Keratinocyte (primary cell): ENCODE results near the gene SPPL3. TPM values are rescaled to one million over a fixed set of nuclear protein-coding genes. Genes with fewer than 3 reads are reported as not detected.
A peak's percentile ranks its signal among the peaks of the same experiment; 100 is the strongest.

Source experiments
- DNase-seq: peaks from one replicate; pipeline ENCODE4 v3.0.0-alpha.2; 2011; ENCODE audit warnings: low read depth, missing footprints, low spot score
- FAIRE-seq: peaks from 2 replicates; lab custom pipeline; 2011; peaks lifted over from hg19 to GRCh38; lab: Jason Lieb, UNC
- H2AFZ ChIP-seq: 2 replicates; pipeline ENCODE4 v1.6.0; 2012; ENCODE audit warnings: low read length, control low read depth, inconsistent platforms; ENCODE audit not compliant: control insufficient read depth
- H3K27ac ChIP-seq: 2 replicates; pipeline ENCODE4 v1.5.1; 2011; ENCODE audit warnings: low read length; ENCODE audit not compliant: control insufficient read depth, insufficient read depth
- H3K27me3 ChIP-seq: 3 replicates; pipeline ENCODE4 v1.6.0; 2011; ENCODE audit warnings: low read length; ENCODE audit not compliant: control insufficient read depth, insufficient read depth; ENCODE audit errors: extremely low read depth
- H3K36me3 ChIP-seq, 2 experiments: 2 replicates in 1 of 2; 3 replicates in 1 of 2; pipeline ENCODE4 v1.5.1; 2011; ENCODE audit warnings: low read length in 2 of 2, mild to moderate bottlenecking in 1 of 2; ENCODE audit not compliant: control insufficient read depth in 2 of 2, insufficient read depth in 2 of 2; ENCODE audit errors: extremely low read depth in 1 of 2
- H3K4me1 ChIP-seq: 3 replicates; pipeline ENCODE4 v1.5.1; 2011; ENCODE audit warnings: low read length; ENCODE audit not compliant: control insufficient read depth, insufficient read depth; ENCODE audit errors: extremely low read depth
- H3K4me2 ChIP-seq: 3 replicates; pipeline ENCODE4 v1.6.0; 2011; ENCODE audit warnings: low read depth, low read length; ENCODE audit not compliant: control insufficient read depth, insufficient read depth; ENCODE audit errors: extremely low read depth
- H3K4me3 ChIP-seq, 3 experiments: fragments of 200-600 bp in 1 of 3; sonication (generic) in 1 of 3; 2 replicates in 2 of 3; 3 replicates in 1 of 3; pipeline ENCODE4 v1.5.1; 2011 to 2016; ENCODE audit warnings: low read length in 3 of 3, mild to moderate bottlenecking in 3 of 3, control low read depth in 2 of 3, inconsistent platforms in 1 of 3, low read depth in 1 of 3, mixed read lengths in 1 of 3, mixed run types in 1 of 3, moderate library complexity in 1 of 3; ENCODE audit not compliant: control insufficient read depth in 2 of 3, insufficient read depth in 2 of 3; ENCODE audit errors: extremely low read depth in 1 of 3
- H3K79me2 ChIP-seq: 2 replicates; pipeline ENCODE4 v1.6.0; 2012; ENCODE audit warnings: low read length; ENCODE audit not compliant: control insufficient read depth, insufficient read depth
- H3K9ac ChIP-seq: 3 replicates; pipeline ENCODE4 v1.6.0; 2011; ENCODE audit warnings: low read length; ENCODE audit not compliant: control insufficient read depth, insufficient read depth; ENCODE audit errors: extremely low read depth
- H3K9me1 ChIP-seq: 3 replicates; pipeline ENCODE4 v1.6.0; 2011; ENCODE audit warnings: low read length; ENCODE audit not compliant: control insufficient read depth, insufficient read depth; ENCODE audit errors: extremely low read depth
- H3K9me3 ChIP-seq: 2 replicates; pipeline ENCODE4 v1.5.1; 2012; ENCODE audit warnings: low read depth, low read length; ENCODE audit not compliant: control insufficient read depth
- H4K20me1 ChIP-seq: 3 replicates; pipeline ENCODE4 v1.6.0; 2011; ENCODE audit warnings: low read length; ENCODE audit not compliant: control insufficient read depth, insufficient read depth; ENCODE audit errors: extremely low read depth
- EZH2 ChIP-seq: IDR thresholded peaks from one replicate; pipeline ENCODE4 v1.6.1; 2012; ENCODE audit warnings: inconsistent platforms, mild to moderate bottlenecking, low read length, moderate library complexity
- dilution Hi-C: fragments of 300-500 bp; cut with MboI; formaldehyde crosslinking; loops from one replicate; pipeline ENCODE4 v1.7.0; 2020; ENCODE audit warnings: low sequenced_read_pairs; ENCODE audit not compliant: extremely low pct_ligation_motif_present
- polyA plus RNA-seq, 5 experiments: library from polyadenylated mRNA; depleted of rRNA in 3 of 5; stranded (reverse) in 3 of 5; stranded (forward) in 1 of 5; unstranded in 1 of 5; fragments of >200 nt; gene quantifications; 1 replicate in 1 of 5; 2 replicates in 3 of 5; 3 replicates in 1 of 5; pipeline versions ENCODE4 v1.2.1 to v1.2.3, GENCODE V29; 2011 to 2012; ENCODE audit warnings: missing spikeins in 2 of 5, low read depth in 1 of 5, low replicate concordance in 1 of 5
- TF ChIP-seq, protein P1 (sequence below), 3 experiments: IDR thresholded peaks in 1 of 3; conservative IDR thresholded peaks in 1 of 3; optimal IDR thresholded peaks in 1 of 3; 2 replicates in 2 of 3; 3 replicates in 1 of 3; pipeline versions ENCODE3 to v1.5.1; 2011; ENCODE audit warnings: low read length in 3 of 3, mild to moderate bottlenecking in 3 of 3, moderate library complexity in 2 of 3, control low read depth in 1 of 3, inconsistent platforms in 1 of 3; ENCODE audit not compliant: insufficient read depth in 2 of 3; ENCODE audit errors: extremely low read depth in 1 of 3

The SPPL3 gene
- polyA plus RNA-seq, 1 donor (not counting 4 experiments of a cell fraction or from before 2014, with no cell fraction given): 28.3 TPM

DNA sequence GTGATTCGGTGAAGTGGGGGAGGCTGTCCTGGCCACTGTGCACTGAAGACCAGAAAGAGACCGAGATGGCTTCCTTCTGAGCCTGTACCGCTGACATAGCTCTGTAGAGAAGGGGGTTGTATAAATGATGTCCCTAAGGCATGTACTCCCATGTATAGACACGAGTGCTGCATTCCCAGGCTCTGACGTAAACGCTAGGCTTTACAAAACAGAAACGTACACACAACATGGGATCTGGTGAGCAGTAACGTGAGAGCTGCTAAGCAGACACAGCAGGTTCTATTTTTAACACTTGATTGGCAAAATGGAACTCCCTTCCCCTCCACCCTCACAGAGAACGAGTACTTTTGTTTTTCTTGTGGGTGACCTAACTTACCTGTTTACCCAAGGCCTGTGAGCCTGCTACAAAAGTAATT, 142.6 kb downstream of the SPPL3 start:
- Histone ChIP-seq H3K9me3 (no peaks in the 10 kb centered on the region), H3K36me3 (peaks cover 19 to 20% of the 10 kb centered on the region in 2 experiments), H3K4me1 (peaks cover 22% of the 10 kb centered on the region), H3K9ac (peak overlapping the region; percentile 57), H3K27ac (peak overlapping the region; percentile 82), H3K4me2 (peak overlapping the region; percentile 75), H2AFZ (peak overlapping the region; percentile 43), H3K79me2 (no peaks in the 10 kb centered on the region), H3K27me3 (no peaks in the 10 kb centered on the region), H4K20me1 (no peaks in the 10 kb centered on the region), H3K9me1 (no peaks in the 10 kb centered on the region), H3K4me3 (no peak overlapping the region)
- no peak for TF ChIP-seq EZH2
- TF ChIP-seq, protein P1, sequence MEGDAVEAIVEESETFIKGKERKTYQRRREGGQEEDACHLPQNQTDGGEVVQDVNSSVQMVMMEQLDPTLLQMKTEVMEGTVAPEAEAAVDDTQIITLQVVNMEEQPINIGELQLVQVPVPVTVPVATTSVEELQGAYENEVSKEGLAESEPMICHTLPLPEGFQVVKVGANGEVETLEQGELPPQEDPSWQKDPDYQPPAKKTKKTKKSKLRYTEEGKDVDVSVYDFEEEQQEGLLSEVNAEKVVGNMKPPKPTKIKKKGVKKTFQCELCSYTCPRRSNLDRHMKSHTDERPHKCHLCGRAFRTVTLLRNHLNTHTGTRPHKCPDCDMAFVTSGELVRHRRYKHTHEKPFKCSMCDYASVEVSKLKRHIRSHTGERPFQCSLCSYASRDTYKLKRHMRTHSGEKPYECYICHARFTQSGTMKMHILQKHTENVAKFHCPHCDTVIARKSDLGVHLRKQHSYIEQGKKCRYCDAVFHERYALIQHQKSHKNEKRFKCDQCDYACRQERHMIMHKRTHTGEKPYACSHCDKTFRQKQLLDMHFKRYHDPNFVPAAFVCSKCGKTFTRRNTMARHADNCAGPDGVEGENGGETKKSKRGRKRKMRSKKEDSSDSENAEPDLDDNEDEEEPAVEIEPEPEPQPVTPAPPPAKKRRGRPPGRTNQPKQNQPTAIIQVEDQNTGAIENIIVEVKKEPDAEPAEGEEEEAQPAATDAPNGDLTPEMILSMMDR (optimal IDR thresholded peaks at IDR 0.05 in 1 of 3, IDR thresholded peaks at IDR 0.05 in 1 of 3, conservative IDR thresholded peaks at IDR 0.05 in 1 of 3; ENCODE audit: extremely low read depth in 1 of 3, insufficient read depth in 2 of 3, low read length in 3 of 3): no peak
- FAIRE-seq: peak; percentile 100
- dilution Hi-C loops: no loop called here
- peak; percentile 59 for DNase-seq

DNA sequence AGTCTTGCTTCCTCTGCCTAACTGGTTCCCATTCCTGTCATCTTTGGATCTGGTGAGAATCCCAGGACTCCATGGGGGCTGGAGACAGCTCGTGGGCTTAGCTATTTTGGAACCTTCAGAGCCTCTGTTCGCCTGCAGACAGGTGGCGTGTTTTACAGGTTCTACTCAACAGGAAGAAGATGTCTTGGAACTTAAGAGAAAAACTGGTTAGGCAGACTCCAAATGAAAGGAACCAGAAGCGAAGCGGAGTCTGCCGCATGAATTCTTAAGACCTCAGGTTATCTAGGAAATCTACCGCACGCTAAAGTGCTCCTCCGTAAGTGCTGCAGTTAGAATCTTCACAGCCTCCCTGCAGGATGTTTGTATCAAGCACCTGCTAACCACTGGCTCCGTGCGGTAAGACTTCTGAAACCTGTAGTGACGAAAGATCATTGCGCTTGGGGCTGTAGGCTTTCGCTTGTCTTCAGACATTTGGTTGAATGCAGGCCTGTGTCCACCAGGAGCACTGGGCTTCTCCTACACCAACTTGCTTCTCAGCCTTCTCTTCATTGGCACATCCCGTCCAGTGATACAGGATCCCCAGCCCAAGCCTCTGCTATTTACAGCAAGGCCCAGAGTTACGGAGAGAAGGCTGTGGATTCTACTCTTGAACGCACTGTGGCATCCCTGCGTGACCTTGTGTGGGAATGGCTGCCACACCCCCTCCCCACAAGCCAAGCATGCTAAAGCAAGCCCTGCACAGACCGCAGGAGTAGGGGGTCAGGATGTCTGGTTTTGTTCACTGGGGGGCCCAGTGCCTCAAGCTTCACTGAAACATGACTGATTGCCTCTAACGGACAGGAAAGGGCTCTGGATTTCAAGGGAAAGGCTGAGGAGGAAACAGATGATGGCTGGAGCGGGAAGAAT, 143.6 kb downstream of the SPPL3 start:
- Histone ChIP-seq H3K9me1 (no peaks in the 10 kb centered on the region), H3K27ac (peak overlapping the region; percentile 82), H4K20me1 (no peaks in the 10 kb centered on the region), H3K36me3 (peaks cover 12 to 19% of the 10 kb centered on the region in 2 experiments), H2AFZ (no peak overlapping the region), H3K27me3 (no peaks in the 10 kb centered on the region), H3K4me2 (peak overlapping the region; percentile 75), H3K4me1 (peaks cover 22% of the 10 kb centered on the region), H3K9ac (peak overlapping the region; percentile 57), H3K4me3 (no peak overlapping the region), H3K9me3 (no peaks in the 10 kb centered on the region), H3K79me2 (no peaks in the 10 kb centered on the region)
- DNase-seq: no peak
- FAIRE-seq: peak; percentile 26
- dilution Hi-C loops: no loop called here
- TF ChIP-seq, protein P1 (optimal IDR thresholded peaks at IDR 0.05 in 1 of 3, IDR thresholded peaks at IDR 0.05 in 1 of 3, conservative IDR thresholded peaks at IDR 0.05 in 1 of 3; ENCODE audit: extremely low read depth in 1 of 3, insufficient read depth in 2 of 3, low read length in 3 of 3): no peak
- TF ChIP-seq EZH2: no peak
